Measurements from ENCODE around the gene TBC1D10B. TPM values are rescaled to one million over a fixed set of nuclear protein-coding genes. Genes with fewer than 3 reads are reported as not detected.

Gene TBC1D10B
- total RNA-seq, 1 donor from 2014 or later: 36.0 TPM

- no peaks in the 10 kb centered on the region for H3K36me3 ChIP-seq
- H3K27me3 ChIP-seq: no peaks in the 10 kb centered on the region
- intact Hi-C loops (cut with DNase I): no loop called here
- no peak for TF ChIP-seq CTCF (IDR thresholded peaks at IDR 0.05)
- peaks cover 16% of the 10 kb centered on the region for H3K4me1 ChIP-seq
- ATAC-seq (no peak), DNase-seq (no peak)
- H3K4me3 ChIP-seq: no peak overlapping the region
- H3K9me3 ChIP-seq: no peaks in the 10 kb centered on the region
- H3K27ac ChIP-seq: no peak overlapping the region
Observed at GRCh38 chr16:30380803-30381208, 10.5 kb upstream of the TBC1D10B start.

GRCh38 chr16:30380072-30380802, 9.9 kb upstream of the TBC1D10B start:
- no peak for TF ChIP-seq CTCF (IDR thresholded peaks at IDR 0.05)
- intact Hi-C loops (cut with DNase I): no loop called here
- DNase-seq: no peak
- H3K4me1 ChIP-seq: peaks cover 16% of the 10 kb centered on the region
- H3K4me3 ChIP-seq: no peak overlapping the region
- no peaks in the 10 kb centered on the region for H3K9me3 ChIP-seq
- H3K36me3 ChIP-seq: no peaks in the 10 kb centered on the region
- no peak overlapping the region for H3K27ac ChIP-seq
- no peak for ATAC-seq
- no peaks in the 10 kb centered on the region for H3K27me3 ChIP-seq

- Histone ChIP-seq H3K36me3 (no peaks in the 10 kb centered on the region), H3K27ac (peak overlapping the region; percentile 100), H3K4me3 (peak overlapping the region; percentile 66), H3K27me3 (no peaks in the 10 kb centered on the region), H3K4me1 (peaks cover 16% of the 10 kb centered on the region), H3K9me3 (no peaks in the 10 kb centered on the region)
- peak; percentile 68 for DNase-seq
- TF ChIP-seq CTCF (IDR thresholded peaks at IDR 0.05): no peak
- ATAC-seq: no peak
- intact Hi-C loops (cut with DNase I): no loop called here
Observed at GRCh38 chr16:30379158-30379783, 9.0 kb upstream of the TBC1D10B start.

- H3K4me3 ChIP-seq: peak overlapping the region; percentile 66
- no peak for TF ChIP-seq CTCF (IDR thresholded peaks at IDR 0.05)
- peak; percentile 95 for ATAC-seq
- H3K36me3 ChIP-seq: no peaks in the 10 kb centered on the region
- DNase-seq: peak; percentile 100
- H3K27ac ChIP-seq: peak overlapping the region; percentile 100
- H3K4me1 ChIP-seq: peaks cover 16% of the 10 kb centered on the region
- no peaks in the 10 kb centered on the region for H3K9me3 ChIP-seq
- no peaks in the 10 kb centered on the region for H3K27me3 ChIP-seq
- intact Hi-C loops (cut with DNase I): no loop called here
Observed at GRCh38 chr16:30378236-30379157, 8.2 kb upstream of the TBC1D10B start.

- Histone ChIP-seq H3K27ac (peak overlapping the region; percentile 100), H3K4me3 (peak overlapping the region; percentile 66), H3K27me3 (no peaks in the 10 kb centered on the region), H3K4me1 (peaks cover 16% of the 10 kb centered on the region), H3K36me3 (no peaks in the 10 kb centered on the region), H3K9me3 (no peaks in the 10 kb centered on the region)
- intact Hi-C loops (cut with DNase I): no loop called here
- peak; percentile 98 for DNase-seq
- ATAC-seq: peak; percentile 78
- TF ChIP-seq CTCF (IDR thresholded peaks at IDR 0.05): no peak
Observed at GRCh38 chr16:30377812-30378235, 7.5 kb upstream of the TBC1D10B start.
